ENCODE measurements around the gene ATG16L2. TPM values are rescaled to one million over a fixed set of nuclear protein-coding genes. Genes with fewer than 3 reads are reported as not detected.

ATG16L2 gene
- total and polyA plus RNA-seq, 2 donors (not counting 1 experiment from before 2014, with no cell fraction given) = 212 to 350 TPM

DNA sequence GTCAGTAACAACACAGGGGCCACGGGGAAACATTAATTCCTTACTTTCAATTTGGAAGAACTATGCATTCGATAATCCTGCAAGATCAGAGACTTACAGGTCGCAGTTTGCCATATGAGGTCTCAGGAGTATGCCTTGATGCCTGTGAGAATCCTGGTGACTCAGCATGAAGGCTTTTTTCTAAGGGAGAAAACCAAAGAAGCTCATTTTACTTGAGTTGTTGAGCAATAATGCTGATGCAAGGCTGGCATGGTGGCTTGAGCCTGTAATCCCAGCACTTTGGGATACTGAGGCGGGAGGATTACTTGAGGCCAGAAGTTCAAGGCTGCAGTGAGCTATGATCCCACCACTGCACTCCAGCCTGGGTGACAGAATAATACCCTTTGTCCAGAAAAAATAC is 26.6 kb downstream of the ATG16L2 start:
- no peaks in the 10 kb centered on the region for H3K9me3 Mint-ChIP-seq (ENCODE audit: insufficient read depth)
- TF ChIP-seq EZH2 (IDR thresholded peaks at IDR 0.05; ENCODE audit: borderline replicate concordance, insufficient read depth, low read depth, low read length, poor library complexity, severe bottlenecking) = no peak
- TF ChIP-seq, protein P1, sequence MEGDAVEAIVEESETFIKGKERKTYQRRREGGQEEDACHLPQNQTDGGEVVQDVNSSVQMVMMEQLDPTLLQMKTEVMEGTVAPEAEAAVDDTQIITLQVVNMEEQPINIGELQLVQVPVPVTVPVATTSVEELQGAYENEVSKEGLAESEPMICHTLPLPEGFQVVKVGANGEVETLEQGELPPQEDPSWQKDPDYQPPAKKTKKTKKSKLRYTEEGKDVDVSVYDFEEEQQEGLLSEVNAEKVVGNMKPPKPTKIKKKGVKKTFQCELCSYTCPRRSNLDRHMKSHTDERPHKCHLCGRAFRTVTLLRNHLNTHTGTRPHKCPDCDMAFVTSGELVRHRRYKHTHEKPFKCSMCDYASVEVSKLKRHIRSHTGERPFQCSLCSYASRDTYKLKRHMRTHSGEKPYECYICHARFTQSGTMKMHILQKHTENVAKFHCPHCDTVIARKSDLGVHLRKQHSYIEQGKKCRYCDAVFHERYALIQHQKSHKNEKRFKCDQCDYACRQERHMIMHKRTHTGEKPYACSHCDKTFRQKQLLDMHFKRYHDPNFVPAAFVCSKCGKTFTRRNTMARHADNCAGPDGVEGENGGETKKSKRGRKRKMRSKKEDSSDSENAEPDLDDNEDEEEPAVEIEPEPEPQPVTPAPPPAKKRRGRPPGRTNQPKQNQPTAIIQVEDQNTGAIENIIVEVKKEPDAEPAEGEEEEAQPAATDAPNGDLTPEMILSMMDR (IDR thresholded peaks at IDR 0.05) = no peak
- no peak overlapping the region for H3K4me3 Mint-ChIP-seq
- ChIA-PET POLR2A (no interaction called here), CTCF (interaction anchor here (1.0 to 2.5 kb wide), 5 partner anchors 10 to 338 kb away, joined by 3 to 13 read pairs (median 3); no protein-coding TSS in a partner anchor)
- intact Hi-C loops (cut with micrococcal nuclease) = no loop called here
- Histone ChIP-seq H4K20me1 (ENCODE audit: control insufficient read depth, insufficient read depth, low read length, poor library complexity, severe bottlenecking) (peaks cover 27% of the 10 kb centered on the region), H3K27ac (ENCODE audit: low read length in 2 of 2) (no peak overlapping the region), H3K9me3 (ENCODE audit: control extremely low read depth in 1 of 3, control insufficient read depth in 2 of 3, insufficient read depth in 1 of 3, low read length in 2 of 3) (no peaks in the 10 kb centered on the region), H3K4me1 (ENCODE audit: control insufficient read depth in 2 of 2, insufficient read depth in 2 of 2, low read length in 2 of 2) (no peaks in the 10 kb centered on the region), H2AFZ (ENCODE audit: insufficient read depth, low read depth, low read length, poor library complexity, severe bottlenecking) (no peak overlapping the region), H3K79me2 (ENCODE audit: control insufficient read depth, insufficient read depth, low read length) (peaks cover 13% of the 10 kb centered on the region), H3K36me3 (replicated peaks in 1 of 2; ENCODE audit: control extremely low read depth in 1 of 2, control insufficient read depth in 1 of 2, extremely low read depth in 1 of 2, insufficient read depth in 2 of 2, low read length in 1 of 2) (peaks cover 8 to 97% of the 10 kb centered on the region in 2 experiments), H3K4me2 (replicated peaks; ENCODE audit: low read depth, low read length, poor library complexity, severe bottlenecking) (no peak overlapping the region), H3K4me3 (ENCODE audit: control extremely low read depth in 1 of 5, extremely low read depth in 1 of 5, insufficient read depth in 1 of 5, low read depth in 2 of 5, low read length in 4 of 5) (no peak overlapping the region), H3K27me3 (replicated peaks in 1 of 4; ENCODE audit: control extremely low read depth in 1 of 4, control insufficient read depth in 3 of 4, insufficient read depth in 4 of 4, low read length in 3 of 4) (no peaks in the 10 kb centered on the region), H3K9ac (ENCODE audit: low read length) (no peak overlapping the region)
- DNase-seq (no peak), ATAC-seq (ENCODE audit: low read depth) (no peak)
- WGBS (ENCODE audit: insufficient coverage) = 100% methylated on average over 3 of the region's 4 CpGs
- H3K27me3 Mint-ChIP-seq = no peaks in the 10 kb centered on the region
- peak overlapping the region; percentile 20 for H3K27ac Mint-ChIP-seq
- no peaks in the 10 kb centered on the region for H3K4me1 Mint-ChIP-seq

DNA sequence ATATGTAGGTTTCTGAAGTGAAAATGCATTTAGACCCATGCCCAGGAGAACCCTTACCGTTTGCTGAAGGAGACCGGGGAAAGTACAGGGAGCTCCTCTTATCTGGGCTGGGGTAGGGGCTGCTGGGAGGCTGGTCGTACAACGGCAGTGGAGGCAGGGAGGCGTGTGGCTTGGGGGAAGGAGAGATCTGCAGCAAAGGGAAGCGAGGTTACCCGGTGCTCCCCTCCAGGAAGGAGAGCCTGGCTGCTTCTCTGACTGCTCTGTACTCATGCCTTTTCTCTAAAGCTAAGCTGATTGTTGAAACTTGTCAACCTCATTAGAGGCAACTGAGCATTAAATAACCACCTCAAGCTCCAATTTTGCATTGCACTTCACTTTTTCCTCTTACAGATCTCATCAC is 27.2 kb downstream of the ATG16L2 start:
- TF ChIP-seq EZH2 (IDR thresholded peaks at IDR 0.05; ENCODE audit: borderline replicate concordance, insufficient read depth, low read depth, low read length, poor library complexity, severe bottlenecking) = no peak
- TF ChIP-seq, protein P1 (IDR thresholded peaks at IDR 0.05) = no peak
- no peaks in the 10 kb centered on the region for H3K27me3 ChIP-seq (replicated peaks in 1 of 4; ENCODE audit: control extremely low read depth in 1 of 4, control insufficient read depth in 3 of 4, insufficient read depth in 4 of 4, low read length in 3 of 4)
- no peak overlapping the region for H3K27ac Mint-ChIP-seq
- no peaks in the 10 kb centered on the region for H3K4me1 ChIP-seq (ENCODE audit: control insufficient read depth in 2 of 2, insufficient read depth in 2 of 2, low read length in 2 of 2)
- H3K4me3 Mint-ChIP-seq = no peak overlapping the region
- ATAC-seq (ENCODE audit: low read depth) = no peak
- no peak overlapping the region for H3K4me3 ChIP-seq (ENCODE audit: control extremely low read depth in 1 of 5, extremely low read depth in 1 of 5, insufficient read depth in 1 of 5, low read depth in 2 of 5, low read length in 4 of 5)
- no peak overlapping the region for H3K4me2 ChIP-seq (replicated peaks; ENCODE audit: low read depth, low read length, poor library complexity, severe bottlenecking)
- no peaks in the 10 kb centered on the region for H3K4me1 Mint-ChIP-seq
- H3K79me2 ChIP-seq (ENCODE audit: control insufficient read depth, insufficient read depth, low read length) = peaks cover 13% of the 10 kb centered on the region
- no peak overlapping the region for H3K9ac ChIP-seq (ENCODE audit: low read length)
- H3K9me3 ChIP-seq (ENCODE audit: control extremely low read depth in 1 of 3, control insufficient read depth in 2 of 3, insufficient read depth in 1 of 3, low read length in 2 of 3) = no peaks in the 10 kb centered on the region
- peaks cover 8 to 93% of the 10 kb centered on the region in 2 experiments for H3K36me3 ChIP-seq (replicated peaks in 1 of 2; ENCODE audit: control extremely low read depth in 1 of 2, control insufficient read depth in 1 of 2, extremely low read depth in 1 of 2, insufficient read depth in 2 of 2, low read length in 1 of 2)
- intact Hi-C loops (cut with micrococcal nuclease) = no loop called here
- H3K27ac ChIP-seq (ENCODE audit: low read length in 2 of 2) = no peak overlapping the region
- no peak overlapping the region for H2AFZ ChIP-seq (ENCODE audit: insufficient read depth, low read depth, low read length, poor library complexity, severe bottlenecking)
- CTCF ChIA-PET = interaction anchor here (0.7 to 2.5 kb wide), 5 partner anchors 10 to 1025 kb away, joined by 3 to 13 read pairs (median 3); no protein-coding TSS in a partner anchor
- POLR2A ChIA-PET = interaction anchor here (0.7 kb wide), 1 partner anchor 16 kb away, joined by 13 read pairs; no protein-coding TSS in a partner anchor
- peaks cover 28% of the 10 kb centered on the region for H4K20me1 ChIP-seq (ENCODE audit: control insufficient read depth, insufficient read depth, low read length, poor library complexity, severe bottlenecking)
- no peaks in the 10 kb centered on the region for H3K9me3 Mint-ChIP-seq (ENCODE audit: insufficient read depth)
- DNase-seq = no peak
- WGBS (ENCODE audit: insufficient coverage) = 100% methylated on average over 5 of the region's 7 CpGs
- no peaks in the 10 kb centered on the region for H3K27me3 Mint-ChIP-seq
